Heart left ventricle (tissue), 16 donors: ENCODE results near the gene LMAN2. TPM values are rescaled to one million over a fixed set of nuclear protein-coding genes. Genes with fewer than 3 reads are reported as not detected.
A peak's percentile ranks its signal among the peaks of the same experiment; 100 is the strongest.

Source experiments
- ATAC-seq, 4 donors: fragments of 200-7000 bp; cut with Tn5 transposase; one replicate each; pipeline ENCODE4 v1.9.1; 2020 to 2022; ENCODE audit warnings: moderate library complexity in 4 of 4, mild to moderate bottlenecking in 3 of 4, moderate number of reproducible peaks in 1 of 4
- DNase-seq, 5 donors: peaks; one replicate each; pipeline ENCODE4 v3.0.0-alpha.2; 2020
- H3K27ac ChIP-seq, 12 donors: fragments of 200-600 bp; sonication (generic) in 4 of 12; one replicate each; pipeline versions ENCODE4 v1.5.0 to v1.8.0; 2016 to 2022; ENCODE audit warnings: mild to moderate bottlenecking in 2 of 12
- H3K27me3 ChIP-seq, 9 donors: fragments of 200-600 bp; sonication (generic) in 2 of 9; one replicate each; pipeline versions ENCODE4 v1.5.1 to v1.8.0; 2016 to 2022; ENCODE audit warnings: mild to moderate bottlenecking in 3 of 9
- H3K36me3 ChIP-seq, 9 donors: fragments of 200-600 bp; sonication (generic) in 2 of 9; one replicate each; pipeline versions ENCODE4 v1.5.0 to v1.8.0; 2018 to 2022; ENCODE audit warnings: mild to moderate bottlenecking in 2 of 9
- H3K4me1 ChIP-seq, 12 donors: fragments of 200-600 bp; sonication (generic) in 4 of 12; one replicate each; pipeline versions ENCODE4 v1.5.0 to v1.8.0; 2016 to 2022; ENCODE audit warnings: mild to moderate bottlenecking in 3 of 12
- H3K4me3 ChIP-seq, 12 donors: fragments of 200-600 bp; sonication (generic) in 4 of 12; one replicate each; pipeline versions ENCODE4 v1.5.0 to v1.8.0; 2017 to 2022; ENCODE audit warnings: mild to moderate bottlenecking in 9 of 12, moderate library complexity in 4 of 12
- H3K9me3 ChIP-seq, 12 donors: fragments of 200-600 bp; sonication (generic) in 4 of 12; one replicate each; pipeline versions ENCODE4 v1.5.0 to v1.8.0; 2016 to 2022; ENCODE audit warnings: mild to moderate bottlenecking in 1 of 12
- POLR2A ChIP-seq, 2 donors: fragments of 450-650 bp; IDR thresholded peaks; one replicate each; pipeline ENCODE4 v1.6.1; 2017; ENCODE audit warnings: antibody characterized with exemption in 2 of 2, mild to moderate bottlenecking in 2 of 2, moderate library complexity in 2 of 2
- WGBS, 4 donors: extraction: QIAGEN DNeasy Blood & Tissue Kit in 2 of 4; methylation state at CpG; one replicate each; pipeline versions ENCODE4 v1.1.5 to v1.1.7; 2013 to 2018; 5-methylcytosine and 5-hydroxymethylcytosine counted together
- intact Hi-C, 10 donors: fragments of 100-400 bp; cut with DNase I; formaldehyde crosslinking; loops; one replicate each; pipeline versions ENCODE4 v1.11.1 to v1.14.2; 2022
- polyA plus RNA-seq, 2 donors: library from polyadenylated mRNA; stranded (reverse); fragments of 200-250 nt; gene quantifications; one replicate each; pipeline ENCODE4 v1.2.3, GENCODE V29; 2013
- total RNA-seq, 9 donors: library from RNA; depleted of rRNA in 2 of 9; stranded (reverse); fragments of >200 nt in 2 of 9; fragmentation: NEBNext Ultra II Directional in 3 of 9; extraction: Animal tissue kit (Norgen Biotek cat#: 25700) in 3 of 9; gene quantifications; one replicate each; pipeline versions ENCODE4 v1.1.0 to v1.2.4, GENCODE V29; 2016 to 2023
- TF ChIP-seq, protein P1 (sequence below), 12 donors: fragments of 200-600 bp; sonication (generic) in 4 of 12; IDR thresholded peaks; one replicate each; pipeline versions ENCODE4 v1.5.0 to v1.8.0; 2018 to 2022; ENCODE audit warnings: antibody characterized with exemption in 12 of 12, mild to moderate bottlenecking in 5 of 12
- donor health status: ischemic (EF 13 %, LVEDD 7.1; RV severe dilation, severe dysfunction).
- donor health status: healthy with polysubstance abuse.
- donor health status: DM: no; HTN: yes; CAD: no.
- donor health status: DM: no; HTN: no; CAD: no.
- donor health status: ischemic (EF 25% LVEDD 6.9; RV normal size, moderate dysfunction).
- donor health status: ischemic (EF 25% LVEDD 5.7; RV mildly dilated, moderate dysfunction).
- donor health status: healthy.
- donor health status: DM: yes; HTN: yes; CAD: no.
- donor health status: ischemic (EF 35%, LVEDD 5.7; RV mildly dilated, moderate dysfunction).
- donor health status: nonischemic (EF 11% LVEDD 7.7; RV severe dilation, severe dysfunction).
- donor health status: DM: yes; HTN: yes; CAD: no.
- donor health status: PGD.
- donor health status: ischemic (EF 29% LVEDD 5.4; RV normal size, mild dysfunction).
- donor health status: nonischemic (EF 23%, LVEDD 6.1; RV moderate dilation, normal function).

Gene LMAN2
- total and polyA plus RNA-seq, 11 donors, result 43.3 to 313 (median 63.6) TPM

DNA sequence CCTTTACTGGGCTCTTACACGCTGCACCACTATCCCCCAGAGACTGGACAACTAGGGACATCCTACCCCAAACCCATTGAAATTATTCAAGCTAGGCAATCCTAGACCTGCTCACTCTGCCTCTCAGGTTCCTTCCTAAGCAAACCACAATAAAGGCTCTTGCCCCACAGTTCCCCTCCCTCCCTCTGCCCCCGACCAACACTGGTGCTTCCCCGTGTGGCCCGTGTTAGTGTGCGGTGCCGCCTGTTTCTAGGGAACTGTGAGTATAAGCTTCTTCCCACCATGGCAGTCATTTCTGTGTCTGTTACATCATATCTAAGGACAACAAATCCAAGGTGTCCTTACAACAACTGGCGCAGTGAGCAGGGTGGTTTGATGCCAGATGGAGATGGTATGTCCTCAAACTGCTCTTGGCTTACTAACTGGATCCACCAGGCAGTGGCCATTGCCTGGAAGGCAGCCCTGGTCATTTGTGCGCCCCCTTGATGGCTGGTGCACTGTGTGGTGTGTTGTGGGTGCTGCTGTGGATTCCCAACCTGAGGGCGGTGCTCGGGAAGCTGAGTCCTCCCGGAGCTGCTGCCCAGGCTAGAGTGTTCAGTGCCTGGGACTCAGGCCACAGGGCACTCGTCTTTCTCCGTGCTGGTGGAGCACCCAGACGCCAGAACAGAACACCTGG, 31.4 kb downstream of the LMAN2 start:
- ATAC-seq (no peak), DNase-seq (no peak)
- TF ChIP-seq POLR2A (IDR thresholded peaks at IDR 0.05), result no peak
- TF ChIP-seq, protein P1, sequence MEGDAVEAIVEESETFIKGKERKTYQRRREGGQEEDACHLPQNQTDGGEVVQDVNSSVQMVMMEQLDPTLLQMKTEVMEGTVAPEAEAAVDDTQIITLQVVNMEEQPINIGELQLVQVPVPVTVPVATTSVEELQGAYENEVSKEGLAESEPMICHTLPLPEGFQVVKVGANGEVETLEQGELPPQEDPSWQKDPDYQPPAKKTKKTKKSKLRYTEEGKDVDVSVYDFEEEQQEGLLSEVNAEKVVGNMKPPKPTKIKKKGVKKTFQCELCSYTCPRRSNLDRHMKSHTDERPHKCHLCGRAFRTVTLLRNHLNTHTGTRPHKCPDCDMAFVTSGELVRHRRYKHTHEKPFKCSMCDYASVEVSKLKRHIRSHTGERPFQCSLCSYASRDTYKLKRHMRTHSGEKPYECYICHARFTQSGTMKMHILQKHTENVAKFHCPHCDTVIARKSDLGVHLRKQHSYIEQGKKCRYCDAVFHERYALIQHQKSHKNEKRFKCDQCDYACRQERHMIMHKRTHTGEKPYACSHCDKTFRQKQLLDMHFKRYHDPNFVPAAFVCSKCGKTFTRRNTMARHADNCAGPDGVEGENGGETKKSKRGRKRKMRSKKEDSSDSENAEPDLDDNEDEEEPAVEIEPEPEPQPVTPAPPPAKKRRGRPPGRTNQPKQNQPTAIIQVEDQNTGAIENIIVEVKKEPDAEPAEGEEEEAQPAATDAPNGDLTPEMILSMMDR (IDR thresholded peaks at IDR 0.05), result no peak
- 89 to 95% (median 93%) methylated on average over 7 to 14 of the region's 14 CpGs for WGBS, 4 donors
- peaks cover 0 to 10% (median 4%) of the 10 kb centered on the region in 9 donors for H3K36me3 ChIP-seq
- H3K4me1 ChIP-seq, result peaks cover 0 to 12% (median 0%) of the 10 kb centered on the region in 12 donors
- H3K4me3 ChIP-seq, result no peak overlapping the region
- no peaks in the 10 kb centered on the region for H3K27me3 ChIP-seq
- intact Hi-C loops, result loop anchor here in 9 of 10 donors (5.0 to 10.0 kb wide), 10 partner anchors 37 to 205 kb away; partner anchors contain the start of genes SLC34A1 (in 2 of the 9), DOK3 (in 1 of the 9) and RGS14 (in 1 of the 9)
- no peak overlapping the region for H3K27ac ChIP-seq
- no peaks in the 10 kb centered on the region for H3K9me3 ChIP-seq

DNA sequence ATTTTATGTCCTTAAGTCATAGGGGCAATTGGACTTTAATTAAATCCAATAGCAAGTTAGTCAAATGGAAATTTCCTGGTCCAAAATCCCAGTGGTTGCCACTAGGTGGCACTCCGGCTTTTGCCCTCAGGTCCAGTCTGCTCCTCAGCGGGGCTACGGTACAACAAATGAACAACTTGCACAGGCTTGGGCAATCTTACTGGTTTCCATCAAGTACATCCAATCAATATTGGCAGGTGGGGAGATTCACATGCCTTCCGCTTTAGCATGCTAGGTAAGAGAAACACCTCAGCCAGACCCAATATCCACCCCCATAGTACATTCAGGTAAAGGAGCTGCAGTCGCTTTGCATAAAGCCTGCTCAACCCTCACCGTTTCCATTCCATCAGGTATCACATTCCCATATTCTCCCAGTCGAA, 33.5 kb downstream of the LMAN2 start:
- Histone ChIP-seq H3K27me3 (no peaks in the 10 kb centered on the region), H3K4me1 (peaks cover 0 to 18% (median under 1%) of the 10 kb centered on the region in 12 donors), H3K4me3 (no peak overlapping the region), H3K36me3 (peaks cover 0 to 10% (median 3%) of the 10 kb centered on the region in 9 donors), H3K9me3 (no peaks in the 10 kb centered on the region), H3K27ac (no peak overlapping the region)
- intact Hi-C loops, result loop anchor here in 9 of 10 donors (1.0 to 10.0 kb wide), 11 partner anchors 39 to 203 kb away; partner anchors contain the start of genes SLC34A1 (in 2 of the 9), DOK3 (in 1 of the 9) and RGS14 (in 1 of the 9)
- peak in 3 of 4 donors; percentile 47 to 55 (median 49) for ATAC-seq
- no peak for TF ChIP-seq POLR2A (IDR thresholded peaks at IDR 0.05)
- TF ChIP-seq, protein P1 (IDR thresholded peaks at IDR 0.05), result peak; percentile 67 to 90 (median 82)
- DNase-seq, result peak; percentile 65 to 77 (median 75)
- 30 to 36% (median 34%) methylated on average over 7 of the region's 7 CpGs for WGBS, 4 donors

GRCh38 chr5:177316005-177316404, 35.5 kb downstream of the LMAN2 start:
- H3K36me3 ChIP-seq, result peaks cover 0 to 8% (median 2%) of the 10 kb centered on the region in 9 donors
- H3K27ac ChIP-seq, result no peak overlapping the region
- no peak for ATAC-seq
- H3K27me3 ChIP-seq, result no peaks in the 10 kb centered on the region
- H3K9me3 ChIP-seq, result no peaks in the 10 kb centered on the region
- intact Hi-C loops, result loop anchor here in 9 of 10 donors (5.0 to 10.0 kb wide), 10 partner anchors 41 to 201 kb away; partner anchors contain the start of genes SLC34A1 (in 2 of the 9), DOK3 (in 1 of the 9) and RGS14 (in 1 of the 9)
- peaks cover 0 to 35% (median 16%) of the 10 kb centered on the region in 12 donors for H3K4me1 ChIP-seq
- 78 to 98% (median 97%) methylated on average over 3 of the region's 3 CpGs for WGBS, 4 donors
- DNase-seq, result peak in 1 of 5 donors; percentile 8
- TF ChIP-seq, protein P1 (IDR thresholded peaks at IDR 0.05), result no peak
- no peak for TF ChIP-seq POLR2A (IDR thresholded peaks at IDR 0.05)
- H3K4me3 ChIP-seq, result no peak overlapping the region

DNA sequence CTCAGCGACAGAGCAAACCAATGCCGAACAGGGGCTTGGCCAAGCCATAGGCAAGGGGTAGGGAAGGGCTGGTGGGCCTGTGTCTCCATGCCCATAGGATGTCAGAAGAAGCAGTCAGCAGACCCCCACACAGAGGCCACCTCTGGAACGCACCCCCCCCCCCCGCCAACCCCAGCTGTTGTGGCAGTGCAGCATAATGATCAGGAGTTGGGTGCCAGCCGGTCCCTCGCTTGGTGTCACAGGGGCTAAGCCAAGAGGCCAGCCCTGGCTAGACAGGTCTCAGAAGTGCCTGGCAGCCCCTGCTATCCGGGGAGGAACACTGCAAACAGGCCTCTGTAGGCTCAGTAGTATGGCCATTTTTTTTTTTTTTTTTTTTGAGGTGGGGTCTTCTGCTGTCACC, 36.1 kb downstream of the LMAN2 start:
- Histone ChIP-seq H3K4me1 (peaks cover 0 to 35% (median 22%) of the 10 kb centered on the region in 12 donors), H3K9me3 (no peaks in the 10 kb centered on the region), H3K4me3 (no peak overlapping the region), H3K36me3 (peaks cover 0 to 5% (median 0%) of the 10 kb centered on the region in 9 donors), H3K27me3 (no peaks in the 10 kb centered on the region), H3K27ac (no peak overlapping the region)
- 89 to 93% (median 91%) methylated on average over 3 to 7 of the region's 7 CpGs for WGBS, 4 donors
- DNase-seq (peak in 1 of 5 donors; percentile 42), ATAC-seq (no peak)
- intact Hi-C loops, result loop anchor here in 9 of 10 donors (5.0 to 10.0 kb wide), 10 partner anchors 42 to 201 kb away; partner anchors contain the start of genes SLC34A1 (in 2 of the 9), DOK3 (in 1 of the 9) and RGS14 (in 1 of the 9)
- TF ChIP-seq POLR2A (IDR thresholded peaks at IDR 0.05), result no peak
- TF ChIP-seq, protein P1 (IDR thresholded peaks at IDR 0.05), result no peak
